Panc1 (cell line): ENCODE measurements around the gene SF3A1.

Experiments
- CTCF ChIP-seq: fragments of 450-650 bp; IDR thresholded peaks from 2 replicates; pipeline ENCODE4 v1.5.1; 2017; ENCODE audit warnings: mild to moderate bottlenecking
- POLR2AphosphoS5 ChIP-seq: IDR thresholded peaks from 2 replicates; pipeline ENCODE4 v1.6.1; 2012; ENCODE audit warnings: mild to moderate bottlenecking, low read depth, low read length, moderate library complexity
- TCF7L2 ChIP-seq: IDR thresholded peaks from 2 replicates; pipeline ENCODE4 v1.6.1; 2011; ENCODE audit warnings: mild to moderate bottlenecking, low read depth, low read length, inconsistent platforms
- TF ChIP-seq, protein P1 (sequence below), 2 experiments: IDR thresholded peaks; 2 replicates each; pipeline ENCODE4 v1.6.1; 2011 to 2012; ENCODE audit warnings: low read depth in 2 of 2, control low read depth in 1 of 2, low read length in 1 of 2, mild to moderate bottlenecking in 1 of 2, moderate library complexity in 1 of 2; ENCODE audit not compliant: insufficient read depth in 1 of 2

- TF ChIP-seq CTCF (no peak), POLR2AphosphoS5 (no peak), TCF7L2 (no peak)
- TF ChIP-seq, protein P1, sequence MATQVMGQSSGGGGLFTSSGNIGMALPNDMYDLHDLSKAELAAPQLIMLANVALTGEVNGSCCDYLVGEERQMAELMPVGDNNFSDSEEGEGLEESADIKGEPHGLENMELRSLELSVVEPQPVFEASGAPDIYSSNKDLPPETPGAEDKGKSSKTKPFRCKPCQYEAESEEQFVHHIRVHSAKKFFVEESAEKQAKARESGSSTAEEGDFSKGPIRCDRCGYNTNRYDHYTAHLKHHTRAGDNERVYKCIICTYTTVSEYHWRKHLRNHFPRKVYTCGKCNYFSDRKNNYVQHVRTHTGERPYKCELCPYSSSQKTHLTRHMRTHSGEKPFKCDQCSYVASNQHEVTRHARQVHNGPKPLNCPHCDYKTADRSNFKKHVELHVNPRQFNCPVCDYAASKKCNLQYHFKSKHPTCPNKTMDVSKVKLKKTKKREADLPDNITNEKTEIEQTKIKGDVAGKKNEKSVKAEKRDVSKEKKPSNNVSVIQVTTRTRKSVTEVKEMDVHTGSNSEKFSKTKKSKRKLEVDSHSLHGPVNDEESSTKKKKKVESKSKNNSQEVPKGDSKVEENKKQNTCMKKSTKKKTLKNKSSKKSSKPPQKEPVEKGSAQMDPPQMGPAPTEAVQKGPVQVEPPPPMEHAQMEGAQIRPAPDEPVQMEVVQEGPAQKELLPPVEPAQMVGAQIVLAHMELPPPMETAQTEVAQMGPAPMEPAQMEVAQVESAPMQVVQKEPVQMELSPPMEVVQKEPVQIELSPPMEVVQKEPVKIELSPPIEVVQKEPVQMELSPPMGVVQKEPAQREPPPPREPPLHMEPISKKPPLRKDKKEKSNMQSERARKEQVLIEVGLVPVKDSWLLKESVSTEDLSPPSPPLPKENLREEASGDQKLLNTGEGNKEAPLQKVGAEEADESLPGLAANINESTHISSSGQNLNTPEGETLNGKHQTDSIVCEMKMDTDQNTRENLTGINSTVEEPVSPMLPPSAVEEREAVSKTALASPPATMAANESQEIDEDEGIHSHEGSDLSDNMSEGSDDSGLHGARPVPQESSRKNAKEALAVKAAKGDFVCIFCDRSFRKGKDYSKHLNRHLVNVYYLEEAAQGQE (IDR thresholded peaks at IDR 0.05; ENCODE audit: insufficient read depth in 1 of 2, low read depth in 2 of 2, low read length in 1 of 2) = no peak
Observed at GRCh38 chr22:30358541-30358940, 1.8 kb upstream of the SF3A1 start.
